ENCODE results near the gene LCMT1.
A peak's percentile ranks its signal among the peaks of the same experiment; 100 is the strongest.

Gene LCMT1

DNA sequence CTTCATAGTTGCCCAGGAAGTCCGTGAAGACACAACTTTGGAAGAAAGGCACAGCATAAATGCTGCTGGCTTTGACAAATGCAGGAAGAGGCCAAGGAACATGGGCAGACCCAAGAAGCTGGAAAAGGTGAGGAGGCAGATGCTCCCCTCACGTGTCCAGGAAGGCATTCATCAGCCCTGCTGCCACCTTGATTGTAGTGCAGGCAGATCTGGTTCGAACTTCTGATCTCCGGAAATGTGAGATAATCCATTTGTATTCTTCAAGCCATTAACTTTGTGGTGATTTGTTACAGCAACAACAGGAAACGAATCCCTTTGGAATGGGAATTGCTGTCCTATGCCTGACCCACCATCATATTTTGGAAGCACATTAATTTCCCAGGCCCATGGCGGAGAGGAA lies 28.5 kb upstream of the LCMT1 start:
- peaks cover 5% of the 10 kb centered on the region; the same call in 1 of the 2 replicates for H3K9me3 ChIP-seq (ENCODE audit: control insufficient read depth, insufficient read depth, low read length)
- no peaks in the 10 kb centered on the region for H3K4me1 ChIP-seq (ENCODE audit: insufficient read depth, low read length)
- H3K36me3 ChIP-seq (ENCODE audit: insufficient read depth, low read length): no peaks in the 10 kb centered on the region
- H3K9ac ChIP-seq (ENCODE audit: low read depth, low read length): no peak overlapping the region

DNA sequence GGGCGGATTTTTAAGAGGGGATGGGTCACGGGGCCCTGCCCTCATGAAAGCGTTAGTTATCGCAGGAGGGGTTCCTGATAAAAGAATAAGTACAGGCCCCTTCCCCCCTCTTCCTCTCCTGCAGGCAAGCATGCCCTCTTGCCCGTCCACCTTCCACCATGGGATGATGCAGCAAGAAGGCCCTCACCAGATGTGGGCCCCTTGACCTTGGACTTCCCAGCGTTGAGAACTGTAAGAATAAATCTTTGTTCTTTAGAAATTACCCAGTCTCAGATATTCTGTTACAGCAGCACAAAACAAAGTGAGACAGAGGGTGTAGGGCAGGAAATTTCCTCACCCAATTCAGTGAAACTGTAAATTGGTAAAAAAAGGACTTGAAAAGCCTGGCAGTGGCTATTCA lies 27.8 kb upstream of the LCMT1 start:
- no peak overlapping the region for H3K9ac ChIP-seq (ENCODE audit: low read depth, low read length)
- peaks cover 4% of the 10 kb centered on the region; the same call in 1 of the 2 replicates for H3K9me3 ChIP-seq (ENCODE audit: control insufficient read depth, insufficient read depth, low read length)
- no peaks in the 10 kb centered on the region for H3K4me1 ChIP-seq (ENCODE audit: insufficient read depth, low read length)
- no peaks in the 10 kb centered on the region for H3K36me3 ChIP-seq (ENCODE audit: insufficient read depth, low read length)

DNA sequence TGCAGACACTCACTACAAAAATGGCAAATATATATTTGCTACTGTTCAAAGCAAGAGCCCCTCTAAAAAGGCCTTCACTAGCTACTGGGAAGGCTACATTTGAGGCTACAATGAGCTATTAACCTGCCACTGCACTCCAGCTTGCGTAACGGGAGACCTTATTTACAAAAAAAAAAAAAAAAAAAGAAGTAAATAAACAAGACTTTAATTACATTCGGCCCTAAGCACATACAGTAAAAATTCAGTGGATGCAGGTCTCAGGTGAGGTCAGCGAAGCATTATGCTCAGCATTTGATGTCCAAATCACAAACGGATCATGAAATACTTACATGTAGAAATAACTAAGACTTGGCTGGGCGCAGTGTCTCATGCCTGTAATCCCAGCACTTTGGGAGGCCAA lies 26.7 kb upstream of the LCMT1 start:
- Histone ChIP-seq H3K4me1 (ENCODE audit: insufficient read depth, low read length) (no peaks in the 10 kb centered on the region), H3K36me3 (ENCODE audit: insufficient read depth, low read length) (no peaks in the 10 kb centered on the region), H3K9me3 (ENCODE audit: control insufficient read depth, insufficient read depth, low read length) (no peaks in the 10 kb centered on the region), H3K9ac (ENCODE audit: low read depth, low read length) (no peak overlapping the region)

DNA sequence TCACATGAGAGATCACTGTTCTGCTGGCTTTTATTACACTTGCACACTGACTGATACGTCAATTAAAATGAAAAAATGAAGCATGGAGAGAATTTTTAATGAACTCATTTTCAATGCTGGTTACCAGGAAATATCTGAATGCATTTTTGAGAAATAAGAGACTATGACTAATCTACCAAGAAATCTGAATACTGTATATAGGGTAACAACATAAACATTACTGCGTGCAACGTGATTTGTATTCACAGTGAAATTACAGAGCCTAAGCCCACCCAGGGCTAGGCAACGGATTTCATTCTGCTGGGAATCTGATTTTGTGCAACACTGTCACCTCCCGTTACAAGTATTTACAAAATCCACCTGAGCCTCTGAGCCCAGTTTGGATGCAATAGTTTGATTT lies 23.8 kb upstream of the LCMT1 start:
- Histone ChIP-seq H3K4me1 (ENCODE audit: insufficient read depth, low read length) (no peaks in the 10 kb centered on the region), H3K9me3 (ENCODE audit: control insufficient read depth, insufficient read depth, low read length) (no peaks in the 10 kb centered on the region), H3K36me3 (ENCODE audit: insufficient read depth, low read length) (no peaks in the 10 kb centered on the region), H3K9ac (ENCODE audit: low read depth, low read length) (no peak overlapping the region)

DNA sequence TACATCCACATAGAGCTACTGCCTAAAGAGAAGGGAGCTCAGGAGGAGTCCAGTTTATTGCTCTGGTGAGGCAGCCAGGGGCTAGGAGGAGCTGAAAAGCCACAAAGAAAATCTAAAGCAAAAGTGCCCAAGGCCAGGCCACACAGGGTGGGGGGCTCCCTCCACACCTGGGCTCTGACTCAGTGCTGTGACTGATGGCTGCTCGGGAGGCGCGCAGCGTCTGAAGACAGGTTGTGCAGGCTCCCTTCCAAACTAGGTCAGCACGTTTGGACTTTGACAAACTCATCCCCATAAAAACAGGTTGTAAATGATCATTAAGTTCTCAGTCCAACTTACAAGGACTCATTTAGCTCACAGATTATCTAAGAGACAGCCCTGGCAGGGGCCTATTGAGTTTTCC lies 22.2 kb upstream of the LCMT1 start:
- no peak overlapping the region for H3K9ac ChIP-seq (ENCODE audit: low read depth, low read length)
- no peaks in the 10 kb centered on the region for H3K4me1 ChIP-seq (ENCODE audit: insufficient read depth, low read length)
- no peaks in the 10 kb centered on the region for H3K9me3 ChIP-seq (ENCODE audit: control insufficient read depth, insufficient read depth, low read length)

DNA sequence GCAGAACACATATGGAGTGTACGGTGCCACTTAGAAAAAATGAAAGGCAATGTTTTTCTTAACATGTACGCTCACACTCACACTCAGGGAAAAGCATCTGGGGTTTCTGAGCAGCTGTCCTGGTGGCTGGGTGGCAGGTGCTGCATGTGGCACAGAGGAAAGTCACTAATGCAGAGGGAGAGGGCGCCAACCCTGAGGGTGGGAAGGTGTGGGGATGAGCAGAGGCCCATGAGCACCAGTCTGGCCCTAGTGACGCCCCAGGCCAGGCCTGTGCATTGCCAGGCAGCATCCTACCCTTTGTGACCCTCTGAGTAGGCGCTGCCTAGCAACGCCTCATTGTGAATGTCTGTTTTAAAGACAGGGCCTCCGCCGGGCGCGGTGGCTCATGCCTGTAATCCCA lies 19.1 kb upstream of the LCMT1 start:
- no peaks in the 10 kb centered on the region for H3K36me3 ChIP-seq (ENCODE audit: insufficient read depth, low read length)
- H3K4me1 ChIP-seq (ENCODE audit: insufficient read depth, low read length): no peaks in the 10 kb centered on the region
- H3K9me3 ChIP-seq (ENCODE audit: control insufficient read depth, insufficient read depth, low read length): no peaks in the 10 kb centered on the region
- H3K9ac ChIP-seq (ENCODE audit: low read depth, low read length): no peak overlapping the region

More for the DNA sequence above, 22.2 kb upstream of the LCMT1 start:
- H3K36me3 ChIP-seq (ENCODE audit: insufficient read depth, low read length): no peaks in the 10 kb centered on the region

DNA sequence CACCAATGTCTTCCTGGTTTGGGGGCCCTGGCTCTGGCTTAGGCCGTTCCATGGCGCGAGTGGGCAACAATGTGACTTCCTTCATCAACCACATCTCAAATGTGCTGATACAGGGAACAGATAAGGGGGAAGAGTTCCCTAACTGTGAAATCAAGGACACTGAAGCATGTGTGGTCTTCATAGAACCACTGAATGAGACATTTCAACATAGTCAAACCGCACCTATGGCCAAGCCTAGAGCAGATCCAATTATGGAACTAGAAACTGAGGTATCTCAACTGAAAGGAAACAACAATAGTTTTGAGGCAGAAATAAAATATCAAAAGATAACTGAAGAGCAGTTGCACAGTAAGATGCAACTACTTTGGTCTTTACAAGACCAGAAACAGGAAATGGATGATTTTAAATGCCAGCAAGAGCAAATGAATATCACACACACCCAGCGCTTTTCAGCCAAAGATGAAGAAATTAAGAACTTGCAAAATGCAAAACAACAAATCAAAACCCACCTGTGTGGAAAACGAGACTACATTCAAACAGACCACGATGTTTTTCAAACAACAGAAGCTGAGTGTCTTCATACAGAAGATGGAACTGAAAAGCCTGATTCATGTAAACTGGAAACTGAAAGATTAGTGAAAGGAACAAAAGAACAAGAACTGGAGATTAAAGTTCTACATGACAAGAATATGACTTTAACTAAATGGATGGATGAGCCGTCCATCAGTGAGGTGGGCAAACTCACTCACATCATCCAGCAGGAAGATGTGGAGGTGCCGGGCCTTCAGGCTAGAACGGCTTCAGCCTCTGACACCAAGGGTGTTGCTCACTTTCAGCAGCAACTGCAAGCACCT lies 18.1 kb upstream of the LCMT1 start:
- Histone ChIP-seq H3K9me3 (ENCODE audit: control insufficient read depth, insufficient read depth, low read length) (no peaks in the 10 kb centered on the region), H3K36me3 (ENCODE audit: insufficient read depth, low read length) (no peaks in the 10 kb centered on the region), H3K4me1 (ENCODE audit: insufficient read depth, low read length) (no peaks in the 10 kb centered on the region), H3K9ac (ENCODE audit: low read depth, low read length) (no peak overlapping the region)

DNA sequence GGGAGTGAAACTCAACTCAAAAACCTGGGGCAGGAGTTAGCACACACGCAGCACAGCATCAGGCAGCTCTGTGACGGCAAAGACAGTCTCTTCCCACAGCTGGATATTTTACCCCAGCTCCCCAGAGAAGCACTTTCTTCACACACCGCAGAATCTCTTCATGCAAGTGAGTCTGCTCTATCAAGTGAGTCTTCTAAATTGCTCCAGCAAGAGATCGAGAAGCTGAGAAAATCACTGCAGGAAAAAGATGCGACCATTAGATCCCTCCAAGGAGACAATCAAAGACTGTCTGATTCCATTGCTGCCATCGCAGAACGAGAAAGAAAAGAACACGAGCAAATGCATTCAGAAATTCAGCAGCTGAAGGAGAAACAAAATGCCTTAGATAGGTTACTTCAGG lies 16.9 kb upstream of the LCMT1 start:
- Histone ChIP-seq H3K4me1 (ENCODE audit: insufficient read depth, low read length) (no peaks in the 10 kb centered on the region), H3K9ac (ENCODE audit: low read depth, low read length) (no peak overlapping the region), H3K36me3 (ENCODE audit: insufficient read depth, low read length) (no peaks in the 10 kb centered on the region)

DNA sequence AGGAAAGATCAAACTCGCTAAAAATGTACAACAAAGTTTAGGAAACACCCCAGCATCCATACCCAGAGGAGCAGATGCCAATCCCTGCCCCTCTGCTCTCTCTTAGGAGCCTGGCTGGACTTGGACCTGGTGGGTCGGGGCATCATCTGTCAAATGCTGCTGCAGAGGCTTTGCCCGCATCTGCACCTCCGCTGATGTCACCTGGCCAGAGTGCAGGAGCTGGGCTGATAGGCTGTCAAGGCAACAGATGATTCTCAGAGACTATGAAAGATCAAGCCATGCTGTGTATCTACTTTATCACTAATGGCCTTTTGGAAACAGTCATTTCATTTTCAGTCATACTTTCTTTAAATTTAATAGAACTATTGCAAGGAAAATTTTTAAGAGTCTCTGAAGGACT lies 15.9 kb upstream of the LCMT1 start:
- Histone ChIP-seq H3K36me3 (ENCODE audit: insufficient read depth, low read length) (no peaks in the 10 kb centered on the region), H3K4me1 (ENCODE audit: insufficient read depth, low read length) (no peaks in the 10 kb centered on the region), H3K9ac (ENCODE audit: low read depth, low read length) (no peak overlapping the region), H3K9me3 (ENCODE audit: control insufficient read depth, insufficient read depth, low read length) (no peaks in the 10 kb centered on the region)

More for the DNA sequence above, 16.9 kb upstream of the LCMT1 start:
- no peaks in the 10 kb centered on the region for H3K9me3 ChIP-seq (ENCODE audit: control insufficient read depth, insufficient read depth, low read length)

DNA sequence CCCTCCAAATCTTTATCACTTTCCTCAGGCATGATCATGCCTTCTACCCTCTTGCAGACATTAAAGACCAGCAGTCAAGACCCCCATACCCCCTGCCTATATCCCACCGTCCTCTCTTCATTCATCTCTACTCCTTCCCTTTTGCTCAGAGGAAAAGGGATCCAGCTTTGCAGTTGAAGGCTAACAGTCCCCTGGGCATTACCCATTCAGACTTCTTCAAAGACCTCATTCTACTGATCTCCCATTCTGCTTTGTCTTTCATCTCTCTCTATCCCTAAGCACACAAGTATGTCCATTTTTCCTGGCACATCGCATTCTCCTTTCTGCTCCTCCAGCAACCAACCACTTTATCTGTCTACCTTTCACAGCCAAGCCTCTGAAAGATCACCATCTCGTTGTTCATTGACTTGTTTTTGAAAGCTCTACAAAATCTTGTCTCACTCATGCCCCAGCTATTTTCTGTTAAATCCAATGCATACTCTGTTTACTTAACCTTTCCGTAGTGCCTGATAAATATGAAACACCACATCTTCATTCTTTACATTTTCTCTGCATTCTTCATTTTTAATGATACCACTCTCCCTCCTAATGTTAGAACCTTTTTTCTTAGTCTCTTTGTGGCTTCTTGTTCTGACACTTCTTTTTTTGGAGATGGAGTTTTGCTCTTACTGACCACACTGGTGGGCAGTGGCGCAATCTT lies 14.1 kb upstream of the LCMT1 start:
- no peaks in the 10 kb centered on the region for H3K4me1 ChIP-seq (ENCODE audit: insufficient read depth, low read length)
- H3K9ac ChIP-seq (ENCODE audit: low read depth, low read length): no peak overlapping the region
- no peaks in the 10 kb centered on the region for H3K9me3 ChIP-seq (ENCODE audit: control insufficient read depth, insufficient read depth, low read length)
- H3K36me3 ChIP-seq (ENCODE audit: insufficient read depth, low read length): no peaks in the 10 kb centered on the region

DNA sequence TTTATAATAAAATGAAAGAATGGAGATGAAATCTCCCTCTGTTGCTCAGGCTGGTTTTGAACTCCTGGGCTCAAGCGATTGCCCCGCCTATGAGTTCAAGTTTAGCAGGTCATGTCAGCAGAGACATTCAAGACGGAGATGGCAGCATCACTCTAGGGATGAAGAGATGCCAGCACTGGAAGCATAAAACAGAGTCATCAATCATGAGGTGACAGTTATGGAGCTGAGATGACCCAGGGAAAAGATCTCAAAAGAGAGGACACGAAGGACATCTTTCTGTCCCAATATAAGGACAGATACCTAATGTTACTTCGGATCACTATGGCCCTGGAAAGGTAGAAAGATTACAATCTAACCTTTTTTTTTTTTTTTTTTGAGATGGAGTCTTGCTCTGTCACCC lies 11.0 kb upstream of the LCMT1 start:
- Histone ChIP-seq H3K36me3 (ENCODE audit: insufficient read depth, low read length) (no peaks in the 10 kb centered on the region), H3K9me3 (ENCODE audit: control insufficient read depth, insufficient read depth, low read length) (no peaks in the 10 kb centered on the region), H3K9ac (ENCODE audit: low read depth, low read length) (no peak overlapping the region), H3K4me1 (ENCODE audit: insufficient read depth, low read length) (no peaks in the 10 kb centered on the region)

DNA sequence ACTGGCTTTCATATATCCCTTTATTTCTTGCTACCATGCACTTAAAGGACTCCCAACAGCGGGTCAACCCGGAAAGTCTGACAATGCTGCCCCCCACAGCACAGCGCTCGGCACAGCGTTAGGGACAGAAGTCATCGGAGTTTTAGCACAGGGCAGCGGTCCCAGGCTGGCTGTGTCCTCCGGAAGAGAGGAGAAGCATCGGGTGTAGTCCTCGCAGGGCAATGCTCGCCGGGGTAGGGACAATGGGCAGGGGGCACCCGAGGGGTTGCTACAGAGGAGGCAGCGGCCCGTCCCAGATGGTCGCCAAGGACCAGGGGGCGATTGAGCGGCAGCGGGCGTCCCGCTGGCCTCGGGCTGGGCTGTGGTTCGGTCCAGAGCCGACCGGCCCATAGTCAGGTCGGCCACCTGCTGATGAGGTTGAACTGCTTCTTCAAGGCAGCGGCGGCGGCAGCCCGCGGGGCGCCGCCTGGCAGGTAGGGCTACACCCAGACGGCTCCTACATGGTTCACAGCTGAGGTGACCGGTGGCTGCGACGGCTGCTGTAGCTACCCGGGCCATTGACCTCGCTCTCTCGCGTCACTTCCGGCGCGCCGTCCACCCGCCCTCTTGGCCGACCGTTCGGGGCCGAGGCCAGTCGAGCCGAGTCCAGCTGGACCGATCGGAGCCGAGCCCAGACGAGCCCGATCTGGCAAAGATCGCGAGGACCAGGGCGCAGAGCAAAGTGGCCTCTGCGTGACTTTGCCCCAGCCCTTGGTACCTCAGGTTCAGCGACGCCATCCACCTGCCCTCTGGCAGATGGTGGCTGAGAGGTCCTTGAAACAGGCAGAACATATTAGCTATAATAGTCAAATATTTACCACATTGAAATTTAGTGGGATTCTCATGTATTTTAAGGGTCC lies 4.7 kb upstream of the LCMT1 start:
- Histone ChIP-seq H3K36me3 (ENCODE audit: insufficient read depth, low read length) (no peaks in the 10 kb centered on the region), H3K4me1 (ENCODE audit: insufficient read depth, low read length) (peaks cover 4% of the 10 kb centered on the region; the same call in 1 of the 2 replicates), H3K9me3 (ENCODE audit: control insufficient read depth, insufficient read depth, low read length) (no peaks in the 10 kb centered on the region), H3K9ac (ENCODE audit: low read depth, low read length) (peak overlapping the region; percentile 84)

DNA sequence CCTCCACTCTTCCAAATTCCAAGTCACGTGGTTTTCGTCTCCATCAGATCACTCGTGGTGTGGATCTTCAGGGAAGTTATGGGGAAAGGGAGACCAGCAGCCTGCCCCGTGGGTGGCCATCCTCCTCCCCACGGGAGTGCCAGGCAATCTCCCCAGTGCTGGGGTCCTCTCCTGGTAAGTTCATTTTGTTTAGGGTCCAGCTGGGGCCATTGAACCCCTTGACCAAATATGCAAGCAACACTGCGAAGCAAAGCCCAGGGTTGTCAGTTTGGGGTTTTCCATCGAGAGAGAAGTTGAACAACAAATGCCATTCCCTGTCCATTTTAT lies 4.1 kb upstream of the LCMT1 start:
- Histone ChIP-seq H3K9ac (ENCODE audit: low read depth, low read length) (peak overlapping the region; percentile 84), H3K36me3 (ENCODE audit: insufficient read depth, low read length) (no peaks in the 10 kb centered on the region), H3K9me3 (ENCODE audit: control insufficient read depth, insufficient read depth, low read length) (no peaks in the 10 kb centered on the region), H3K4me1 (ENCODE audit: insufficient read depth, low read length) (peaks cover 4% of the 10 kb centered on the region)

DNA sequence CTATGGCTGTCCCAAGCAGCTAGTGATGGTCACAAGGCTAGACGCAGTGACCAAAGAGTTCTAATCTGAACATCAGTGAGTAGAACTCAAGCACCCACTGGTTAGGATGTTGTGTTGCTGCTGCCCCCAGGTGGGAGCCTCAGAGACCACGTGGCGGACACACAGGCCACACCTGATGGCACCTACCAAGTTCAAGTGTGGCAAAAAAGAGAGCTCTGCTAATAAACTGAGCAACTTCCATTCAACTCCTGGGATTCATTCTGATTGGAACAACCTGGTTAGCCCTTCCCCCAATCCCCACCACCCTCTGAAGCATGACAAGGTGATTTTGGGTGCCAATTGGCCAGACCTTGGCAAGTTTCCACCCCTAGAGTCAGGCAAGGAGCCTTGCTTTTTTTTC lies 3.5 kb upstream of the LCMT1 start:
- Histone ChIP-seq H3K9ac (ENCODE audit: low read depth, low read length) (peak overlapping the region; percentile 84; the same call in 1 of the 2 replicates), H3K9me3 (ENCODE audit: control insufficient read depth, insufficient read depth, low read length) (no peaks in the 10 kb centered on the region), H3K36me3 (ENCODE audit: insufficient read depth, low read length) (no peaks in the 10 kb centered on the region), H3K4me1 (ENCODE audit: insufficient read depth, low read length) (peaks cover 4% of the 10 kb centered on the region)
